Endothelial cell of umbilical vein (primary cell): ENCODE data around the gene RAB3D. TPM values are rescaled to one million over a fixed set of nuclear protein-coding genes. Genes with fewer than 3 reads are reported as not detected.
A peak's percentile ranks its signal among the peaks of the same experiment; 100 is the strongest.

Experiments
- BruUV-seq: library from RNA; stranded (reverse); fragments of 400-500 nt; replicated peaks from 2 replicates; lab custom pipeline; 2021; lab: Mats Ljungman, UMichigan
- CTCF ChIA-PET: fragments of 300-600, 350-600 bp; sonication (Branson Sonifier 250); formaldehyde crosslinking; loops from one replicate; lab custom pipeline; 2021; ENCODE audit warnings: antibody characterized with exemption, inconsistent platforms; lab: Charles Lee
- POLR2A ChIA-PET: fragments of 300-600, 350-600 bp; sonication (Branson Sonifier 250); formaldehyde crosslinking; loops from one replicate; lab custom pipeline; 2021; ENCODE audit warnings: antibody characterized with exemption, inconsistent platforms; lab: Charles Lee
- DNase-seq: peaks from one replicate; pipeline ENCODE4 v3.0.0-alpha.2; 2011; ENCODE audit warnings: low read depth, low spot score
- FAIRE-seq: peaks from 2 replicates; lab custom pipeline; 2011; peaks lifted over from hg19 to GRCh38; lab: Jason Lieb, UNC
- H2AFZ ChIP-seq: 2 replicates; pipeline ENCODE4 v1.6.0; 2012; ENCODE audit warnings: low read depth, low read length, control low read depth, inconsistent platforms
- H3K27ac ChIP-seq: 2 replicates; pipeline ENCODE4 v1.5.1; 2011; ENCODE audit warnings: low read depth, mild to moderate bottlenecking, control low read depth, low read length, moderate library complexity; ENCODE audit not compliant: insufficient read depth
- H3K27me3 ChIP-seq, 2 experiments: 2 replicates each; pipeline versions ENCODE4 v1.6.0 to v1.6.1; 2011; ENCODE audit warnings: low read length in 2 of 2, mixed read lengths in 1 of 2; ENCODE audit not compliant: control insufficient read depth in 2 of 2, insufficient read depth in 2 of 2
- H3K36me3 ChIP-seq, 2 experiments: 2 replicates in 1 of 2; 3 replicates in 1 of 2; pipeline ENCODE4 v1.5.1; 2011; ENCODE audit warnings: low read length in 2 of 2, mild to moderate bottlenecking in 1 of 2, moderate library complexity in 1 of 2; ENCODE audit not compliant: control insufficient read depth in 2 of 2, insufficient read depth in 2 of 2; ENCODE audit errors: extremely low read depth in 1 of 2
- H3K4me1 ChIP-seq: 3 replicates; pipeline ENCODE4 v1.5.1; 2011; ENCODE audit warnings: mild to moderate bottlenecking, low read length; ENCODE audit not compliant: control insufficient read depth, insufficient read depth; ENCODE audit errors: extremely low read depth
- H3K4me2 ChIP-seq: 2 replicates; pipeline ENCODE4 v1.6.1; 2011; ENCODE audit warnings: low read length, control low read depth, mixed read lengths; ENCODE audit not compliant: insufficient read depth
- H3K4me3 ChIP-seq, 3 experiments: fragments of 200-600 bp in 1 of 3; sonication (generic), shearing (Covaris generic) in 1 of 3; replicated peaks in 1 of 3; 2 replicates each; pipeline ENCODE4 v1.5.1; 2011 to 2016; ENCODE audit warnings: control low read depth in 3 of 3, low read length in 3 of 3, mild to moderate bottlenecking in 2 of 3, inconsistent platforms in 1 of 3, low read depth in 1 of 3, moderate library complexity in 1 of 3; ENCODE audit not compliant: insufficient read depth in 1 of 3
- H3K79me2 ChIP-seq: 2 replicates; pipeline ENCODE4 v1.6.0; 2012; ENCODE audit warnings: low read length, inconsistent platforms; ENCODE audit not compliant: control insufficient read depth, insufficient read depth
- H3K9ac ChIP-seq: replicated peaks from 2 replicates; pipeline ENCODE3; 2011; ENCODE audit warnings: low read length, control low read depth; ENCODE audit not compliant: insufficient read depth; ENCODE audit errors: extremely low read depth
- H3K9me1 ChIP-seq: replicated peaks from 3 replicates; pipeline ENCODE4 v1.6.0; 2011; ENCODE audit warnings: mild to moderate bottlenecking, low read length; ENCODE audit not compliant: control insufficient read depth, insufficient read depth; ENCODE audit errors: extremely low read depth
- H3K9me3 ChIP-seq: replicated peaks from 2 replicates; pipeline ENCODE4 v1.5.1; 2012; ENCODE audit warnings: low read length, inconsistent platforms; ENCODE audit not compliant: control insufficient read depth, insufficient read depth
- H4K20me1 ChIP-seq: replicated peaks from 2 replicates; pipeline ENCODE3; 2011; ENCODE audit warnings: mild to moderate bottlenecking, low read length; ENCODE audit not compliant: control insufficient read depth, insufficient read depth; ENCODE audit errors: extremely low read depth
- EZH2 ChIP-seq: IDR thresholded peaks from 2 replicates; pipeline ENCODE4 v1.6.1; 2012; ENCODE audit warnings: borderline replicate concordance, low read depth, mild to moderate bottlenecking, moderate library complexity, low read length, inconsistent platforms; ENCODE audit not compliant: severe bottlenecking
- FOS ChIP-seq: IDR thresholded peaks from 2 replicates; pipeline ENCODE4 v1.6.1; 2011; ENCODE audit warnings: mild to moderate bottlenecking, low read length, moderate library complexity, borderline replicate concordance; ENCODE audit not compliant: insufficient read depth
- GATA2 ChIP-seq: IDR thresholded peaks from 2 replicates; pipeline ENCODE4 v1.7.0; 2011; ENCODE audit warnings: low read depth, mild to moderate bottlenecking, moderate library complexity, mixed read lengths, low read length; ENCODE audit not compliant: insufficient read length, insufficient read depth
- JUN ChIP-seq: IDR thresholded peaks from 2 replicates; pipeline ENCODE4 v1.6.1; 2011; ENCODE audit warnings: borderline replicate concordance, low read depth; ENCODE audit not compliant: insufficient read length, insufficient read depth
- MAX ChIP-seq: IDR thresholded peaks from 2 replicates; pipeline ENCODE4 v1.6.1; 2011; ENCODE audit not compliant: insufficient read depth, insufficient read length
- POLR2A ChIP-seq: IDR thresholded peaks from 2 replicates; pipeline ENCODE4 v1.6.1; 2012; ENCODE audit warnings: low read depth, mild to moderate bottlenecking, control low read depth, low read length
- POLR2AphosphoS5 ChIP-seq: IDR thresholded peaks from 2 replicates; pipeline ENCODE4 v1.6.1; 2012; ENCODE audit warnings: low read depth, mild to moderate bottlenecking, control low read depth, low read length, moderate library complexity; ENCODE audit not compliant: insufficient read depth
- dilution Hi-C: fragments of 300-500 bp; cut with MboI; formaldehyde crosslinking; loops from one replicate; pipeline ENCODE4 v1.15.0; 2019; ENCODE audit warnings: low sequenced_read_pairs; ENCODE audit not compliant: extremely low pct_ligation_motif_present
- intact Hi-C: fragments of 100-400 bp; cut with micrococcal nuclease; formaldehyde crosslinking; loops from one replicate; pipeline ENCODE4 v1.10.0; 2022
- polyA plus RNA-seq, 4 experiments: library from polyadenylated mRNA; depleted of rRNA in 3 of 4; stranded (reverse) in 3 of 4; unstranded in 1 of 4; fragments of >200 nt; gene quantifications; 2 replicates each; pipeline versions ENCODE4 v1.2.1 to v1.2.3, GENCODE V29; 2011 to 2012; ENCODE audit warnings: missing spikeins in 1 of 4
- total RNA-seq: library from RNA; stranded (reverse); gene quantifications from 2 replicates; pipeline ENCODE4 v1.2.3, GENCODE V29; 2021
- TF ChIP-seq, protein P1 (sequence below), 2 donors: IDR thresholded peaks; 1 replicate in 1 of 2; 2 replicates in 1 of 2; pipeline ENCODE4 v1.5.1; 2011; ENCODE audit warnings: low read length in 2 of 2, mild to moderate bottlenecking in 2 of 2, moderate library complexity in 2 of 2, control low read depth in 1 of 2, inconsistent platforms in 1 of 2, low read depth in 1 of 2; ENCODE audit not compliant: insufficient read depth in 1 of 2; ENCODE audit errors: extremely low read depth in 1 of 2

Gene RAB3D
- total and polyA plus RNA-seq, 2 donors (not counting 3 experiments of a cell fraction or from before 2014, with no cell fraction given): 35.4 to 48.2 TPM

- ChIA-PET CTCF (interaction anchor here (0.7 to 2.4 kb wide), 12 partner anchors 9 to 105 kb away, joined by 3 to 22 read pairs (median 4); partner anchors contain the start of genes CCDC159, ODAD3, PRKCSH and TMEM205), POLR2A (interaction anchor here (0.7 kb wide), 1 partner anchor 83 kb away, joined by 3 read pairs; no protein-coding TSS in a partner anchor)
- H3K9me1 ChIP-seq: no peaks in the 10 kb centered on the region
- H3K9me3 ChIP-seq: no peaks in the 10 kb centered on the region
- H3K27ac ChIP-seq: no peak overlapping the region
- DNase-seq (peak; percentile 50), FAIRE-seq (peak; percentile 70)
- H4K20me1 ChIP-seq: no peaks in the 10 kb centered on the region
- no peaks in the 10 kb centered on the region for H3K27me3 ChIP-seq
- peaks cover 44% of the 10 kb centered on the region for H3K4me1 ChIP-seq
- TF ChIP-seq FOS (peak; percentile 66), JUN (peak; percentile 20), MAX (no peak)
- H3K9ac ChIP-seq: no peak overlapping the region
- no peak overlapping the region for H3K4me3 ChIP-seq
- dilution Hi-C loops: no loop called here
- no peaks in the 10 kb centered on the region for H3K36me3 ChIP-seq
- no peak overlapping the region for H2AFZ ChIP-seq
- no TSS peak for BruUV-seq
- H3K4me2 ChIP-seq: no peak overlapping the region
- intact Hi-C loops: no loop called here
- peaks cover 6% of the 10 kb centered on the region for H3K79me2 ChIP-seq
Measured at GRCh38 chr19:11377237-11377636, 37.8 kb upstream of the RAB3D start.

GRCh38 chr19:11375143-11375948 is 35.9 kb upstream of the RAB3D start:
- dilution Hi-C loops (no loop called here), intact Hi-C loops (loop anchor here (1.0 to 2.0 kb wide), 2 partner anchors 29 to 37 kb away; partner anchors contain the start of genes CCDC159, RAB3D and TMEM205)
- ChIA-PET POLR2A (interaction anchor here (0.6 to 1.6 kb wide), 4 partner anchors 9 to 31 kb away, joined by 3 to 4 read pairs (median 4); partner anchors contain the start of gene EPOR), CTCF (interaction anchor here (1.0 to 2.8 kb wide), 11 partner anchors 8 to 107 kb away, joined by 3 to 20 read pairs (median 4); partner anchors contain the start of genes CCDC159, EPOR, ODAD3 and PRKCSH)
- Histone ChIP-seq H3K4me1 (peaks cover 42% of the 10 kb centered on the region), H3K9me1 (no peaks in the 10 kb centered on the region), H3K27me3 (no peaks in the 10 kb centered on the region), H3K9ac (peak overlapping the region; percentile 50), H2AFZ (peak overlapping the region; percentile 56), H3K9me3 (no peaks in the 10 kb centered on the region), H3K79me2 (peaks cover 6% of the 10 kb centered on the region), H3K4me3 (peak overlapping the region; percentile 21 to 65 (median 31)), H3K27ac (peak overlapping the region; percentile 68), H4K20me1 (no peaks in the 10 kb centered on the region), H3K36me3 (no peaks in the 10 kb centered on the region), H3K4me2 (peak overlapping the region; percentile 87)
- TF ChIP-seq GATA2: no peak
- TF ChIP-seq, protein P1, sequence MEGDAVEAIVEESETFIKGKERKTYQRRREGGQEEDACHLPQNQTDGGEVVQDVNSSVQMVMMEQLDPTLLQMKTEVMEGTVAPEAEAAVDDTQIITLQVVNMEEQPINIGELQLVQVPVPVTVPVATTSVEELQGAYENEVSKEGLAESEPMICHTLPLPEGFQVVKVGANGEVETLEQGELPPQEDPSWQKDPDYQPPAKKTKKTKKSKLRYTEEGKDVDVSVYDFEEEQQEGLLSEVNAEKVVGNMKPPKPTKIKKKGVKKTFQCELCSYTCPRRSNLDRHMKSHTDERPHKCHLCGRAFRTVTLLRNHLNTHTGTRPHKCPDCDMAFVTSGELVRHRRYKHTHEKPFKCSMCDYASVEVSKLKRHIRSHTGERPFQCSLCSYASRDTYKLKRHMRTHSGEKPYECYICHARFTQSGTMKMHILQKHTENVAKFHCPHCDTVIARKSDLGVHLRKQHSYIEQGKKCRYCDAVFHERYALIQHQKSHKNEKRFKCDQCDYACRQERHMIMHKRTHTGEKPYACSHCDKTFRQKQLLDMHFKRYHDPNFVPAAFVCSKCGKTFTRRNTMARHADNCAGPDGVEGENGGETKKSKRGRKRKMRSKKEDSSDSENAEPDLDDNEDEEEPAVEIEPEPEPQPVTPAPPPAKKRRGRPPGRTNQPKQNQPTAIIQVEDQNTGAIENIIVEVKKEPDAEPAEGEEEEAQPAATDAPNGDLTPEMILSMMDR (IDR thresholded peaks at IDR 0.05; ENCODE audit: extremely low read depth in 1 of 2, insufficient read depth in 1 of 2, low read depth in 1 of 2, low read length in 2 of 2): no peak
- TF ChIP-seq EZH2: no peak
- TF ChIP-seq JUN: no peak
- peak; percentile 78 for TF ChIP-seq POLR2A
- peak; percentile 12 for TF ChIP-seq POLR2AphosphoS5
- TF ChIP-seq FOS: no peak
- DNase-seq: peak; percentile 67
- BruUV-seq: TSS peak; percentile 77
- FAIRE-seq: no peak
